ENCODE results near the gene HES7. TPM values are rescaled to one million over a fixed set of nuclear protein-coding genes. Genes with fewer than 3 reads are reported as not detected.

HES7 gene
- total and polyA plus RNA-seq, 9 of the 15 experiments (the other 6 are each of a cell fraction or from before 2014, with no cell fraction given): 0.03 to 1.7 (median 0.14) TPM; not detected in 1

DNA sequence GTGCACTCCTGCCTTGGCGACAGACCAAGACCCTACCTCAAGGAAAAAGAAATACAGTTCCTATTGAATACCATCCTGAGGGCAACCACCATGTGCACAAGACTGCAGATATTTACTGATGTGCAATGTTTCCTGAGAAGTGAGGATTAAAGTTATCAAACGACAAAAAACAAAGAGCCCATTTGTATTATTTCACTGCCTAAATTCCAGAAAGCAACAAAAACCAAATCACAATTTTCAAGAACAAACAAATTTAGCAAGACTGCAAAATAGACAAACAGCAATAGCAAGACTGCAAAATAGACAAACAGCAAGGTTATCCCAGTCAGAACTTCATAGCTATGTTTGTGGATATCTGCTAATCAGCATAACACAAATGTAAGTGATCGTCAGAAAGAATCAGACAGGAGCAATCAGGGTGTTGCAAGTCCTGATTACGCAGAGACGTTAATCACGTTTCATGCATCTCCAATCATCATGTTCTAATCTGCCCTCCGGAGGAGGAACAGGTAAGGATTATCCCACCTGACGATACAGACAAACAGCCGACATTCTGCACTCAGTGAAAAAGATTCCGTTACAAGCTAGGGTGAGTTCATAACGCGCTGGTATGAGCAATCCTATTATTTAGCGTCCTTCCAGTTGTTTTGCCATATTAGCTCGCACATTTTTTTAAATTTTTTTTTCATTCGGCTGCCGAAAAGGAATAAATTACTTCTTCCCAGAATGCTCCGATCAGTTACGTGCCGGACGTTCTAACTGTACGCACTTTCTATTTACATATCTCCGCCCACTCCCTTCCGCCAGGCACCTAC is 49.4 kb upstream of the HES7 start (continued):
- TF ChIP-seq HNRNPH1 (optimal IDR thresholded peaks at IDR 0.05; ENCODE audit: low read depth, low read length) (no peak), ZNF586 (CRISPR knock-in tag; conservative IDR thresholded peaks at IDR 0.05) (0 out of 2 replicates have a peak, but pooled peaks have one; percentile 76), ZNF282 (CRISPR knock-in tag; IDR thresholded peaks at IDR 0.05) (no peak), ARHGAP35 (IDR thresholded peaks at IDR 0.05; ENCODE audit: partially characterized antibody) (peak; percentile 100), L3MBTL2 (IDR thresholded peaks at IDR 0.05) (no peak), RBM22 (IDR thresholded peaks at IDR 0.05; ENCODE audit: low read depth, low read length, poor library complexity, severe bottlenecking) (peak; percentile 49), ARNT (IDR thresholded peaks at IDR 0.05) (peak; percentile 95 to 98), SAP30 (IDR thresholded peaks at IDR 0.05; ENCODE audit: borderline replicate concordance, insufficient read depth, low read depth, low read length, poor library complexity, severe bottlenecking) (no peak), CBFA2T2 (conservative IDR thresholded peaks at IDR 0.05) (peak; percentile 66), NONO (IDR thresholded peaks at IDR 0.05; ENCODE audit: low read depth in 2 of 2, low read length in 1 of 2) (peak; percentile 95 to 96), MCM7 (IDR thresholded peaks at IDR 0.05) (no peak)
- TF ChIP-seq, protein P1, sequence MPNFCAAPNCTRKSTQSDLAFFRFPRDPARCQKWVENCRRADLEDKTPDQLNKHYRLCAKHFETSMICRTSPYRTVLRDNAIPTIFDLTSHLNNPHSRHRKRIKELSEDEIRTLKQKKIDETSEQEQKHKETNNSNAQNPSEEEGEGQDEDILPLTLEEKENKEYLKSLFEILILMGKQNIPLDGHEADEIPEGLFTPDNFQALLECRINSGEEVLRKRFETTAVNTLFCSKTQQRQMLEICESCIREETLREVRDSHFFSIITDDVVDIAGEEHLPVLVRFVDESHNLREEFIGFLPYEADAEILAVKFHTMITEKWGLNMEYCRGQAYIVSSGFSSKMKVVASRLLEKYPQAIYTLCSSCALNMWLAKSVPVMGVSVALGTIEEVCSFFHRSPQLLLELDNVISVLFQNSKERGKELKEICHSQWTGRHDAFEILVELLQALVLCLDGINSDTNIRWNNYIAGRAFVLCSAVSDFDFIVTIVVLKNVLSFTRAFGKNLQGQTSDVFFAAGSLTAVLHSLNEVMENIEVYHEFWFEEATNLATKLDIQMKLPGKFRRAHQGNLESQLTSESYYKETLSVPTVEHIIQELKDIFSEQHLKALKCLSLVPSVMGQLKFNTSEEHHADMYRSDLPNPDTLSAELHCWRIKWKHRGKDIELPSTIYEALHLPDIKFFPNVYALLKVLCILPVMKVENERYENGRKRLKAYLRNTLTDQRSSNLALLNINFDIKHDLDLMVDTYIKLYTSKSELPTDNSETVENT (CRISPR knock-in tag; IDR thresholded peaks at IDR 0.05): peak; percentile 98
- TF ChIP-seq, protein P2, sequence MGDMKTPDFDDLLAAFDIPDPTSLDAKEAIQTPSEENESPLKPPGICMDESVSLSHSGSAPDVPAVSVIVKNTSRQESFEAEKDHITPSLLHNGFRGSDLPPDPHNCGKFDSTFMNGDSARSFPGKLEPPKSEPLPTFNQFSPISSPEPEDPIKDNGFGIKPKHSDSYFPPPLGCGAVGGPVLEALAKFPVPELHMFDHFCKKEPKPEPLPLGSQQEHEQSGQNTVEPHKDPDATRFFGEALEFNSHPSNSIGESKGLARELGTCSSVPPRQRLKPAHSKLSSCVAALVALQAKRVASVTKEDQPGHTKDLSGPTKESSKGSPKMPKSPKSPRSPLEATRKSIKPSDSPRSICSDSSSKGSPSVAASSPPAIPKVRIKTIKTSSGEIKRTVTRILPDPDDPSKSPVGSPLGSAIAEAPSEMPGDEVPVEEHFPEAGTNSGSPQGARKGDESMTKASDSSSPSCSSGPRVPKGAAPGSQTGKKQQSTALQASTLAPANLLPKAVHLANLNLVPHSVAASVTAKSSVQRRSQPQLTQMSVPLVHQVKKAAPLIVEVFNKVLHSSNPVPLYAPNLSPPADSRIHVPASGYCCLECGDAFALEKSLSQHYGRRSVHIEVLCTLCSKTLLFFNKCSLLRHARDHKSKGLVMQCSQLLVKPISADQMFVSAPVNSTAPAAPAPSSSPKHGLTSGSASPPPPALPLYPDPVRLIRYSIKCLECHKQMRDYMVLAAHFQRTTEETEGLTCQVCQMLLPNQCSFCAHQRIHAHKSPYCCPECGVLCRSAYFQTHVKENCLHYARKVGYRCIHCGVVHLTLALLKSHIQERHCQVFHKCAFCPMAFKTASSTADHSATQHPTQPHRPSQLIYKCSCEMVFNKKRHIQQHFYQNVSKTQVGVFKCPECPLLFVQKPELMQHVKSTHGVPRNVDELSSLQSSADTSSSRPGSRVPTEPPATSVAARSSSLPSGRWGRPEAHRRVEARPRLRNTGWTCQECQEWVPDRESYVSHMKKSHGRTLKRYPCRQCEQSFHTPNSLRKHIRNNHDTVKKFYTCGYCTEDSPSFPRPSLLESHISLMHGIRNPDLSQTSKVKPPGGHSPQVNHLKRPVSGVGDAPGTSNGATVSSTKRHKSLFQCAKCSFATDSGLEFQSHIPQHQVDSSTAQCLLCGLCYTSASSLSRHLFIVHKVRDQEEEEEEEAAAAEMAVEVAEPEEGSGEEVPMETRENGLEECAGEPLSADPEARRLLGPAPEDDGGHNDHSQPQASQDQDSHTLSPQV (IDR thresholded peaks at IDR 0.05): peak; percentile 83
- TF ChIP-seq, protein P3, sequence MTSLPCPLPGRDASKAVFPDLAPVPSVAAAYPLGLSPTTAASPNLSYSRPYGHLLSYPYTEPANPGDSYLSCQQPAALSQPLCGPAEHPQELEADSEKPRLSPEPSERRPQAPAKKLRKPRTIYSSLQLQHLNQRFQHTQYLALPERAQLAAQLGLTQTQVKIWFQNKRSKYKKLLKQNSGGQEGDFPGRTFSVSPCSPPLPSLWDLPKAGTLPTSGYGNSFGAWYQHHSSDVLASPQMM (CRISPR knock-in tag; IDR thresholded peaks at IDR 0.05): peak; percentile 91
- TF ChIP-seq, protein P4, sequence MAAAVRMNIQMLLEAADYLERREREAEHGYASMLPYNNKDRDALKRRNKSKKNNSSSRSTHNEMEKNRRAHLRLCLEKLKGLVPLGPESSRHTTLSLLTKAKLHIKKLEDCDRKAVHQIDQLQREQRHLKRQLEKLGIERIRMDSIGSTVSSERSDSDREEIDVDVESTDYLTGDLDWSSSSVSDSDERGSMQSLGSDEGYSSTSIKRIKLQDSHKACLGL (CRISPR knock-in tag; IDR thresholded peaks at IDR 0.05; ENCODE audit: borderline replicate concordance, poor library complexity, severe bottlenecking): no peak
- TF ChIP-seq, protein P5, sequence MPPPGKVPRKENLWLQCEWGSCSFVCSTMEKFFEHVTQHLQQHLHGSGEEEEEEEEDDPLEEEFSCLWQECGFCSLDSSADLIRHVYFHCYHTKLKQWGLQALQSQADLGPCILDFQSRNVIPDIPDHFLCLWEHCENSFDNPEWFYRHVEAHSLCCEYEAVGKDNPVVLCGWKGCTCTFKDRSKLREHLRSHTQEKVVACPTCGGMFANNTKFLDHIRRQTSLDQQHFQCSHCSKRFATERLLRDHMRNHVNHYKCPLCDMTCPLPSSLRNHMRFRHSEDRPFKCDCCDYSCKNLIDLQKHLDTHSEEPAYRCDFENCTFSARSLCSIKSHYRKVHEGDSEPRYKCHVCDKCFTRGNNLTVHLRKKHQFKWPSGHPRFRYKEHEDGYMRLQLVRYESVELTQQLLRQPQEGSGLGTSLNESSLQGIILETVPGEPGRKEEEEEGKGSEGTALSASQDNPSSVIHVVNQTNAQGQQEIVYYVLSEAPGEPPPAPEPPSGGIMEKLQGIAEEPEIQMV (tag; conservative IDR thresholded peaks at IDR 0.05; ENCODE audit: low read depth): 0 out of 2 replicates have a peak, but pooled peaks have one; percentile 34

Data from K562 (cell line).